ENCODE measurements around the gene PAPOLB. TPM values are rescaled to one million over a fixed set of nuclear protein-coding genes. Genes with fewer than 3 reads are reported as not detected.

The PAPOLB gene
- total RNA-seq, 1 donor, result 0.36 TPM

GRCh38 chr7:4833691-4834600 lies 27.9 kb downstream of the PAPOLB start:
- H3K27me3 ChIP-seq (ENCODE audit: insufficient read depth, low read length), result no peaks in the 10 kb centered on the region
- no peaks in the 10 kb centered on the region for H3K36me3 ChIP-seq (ENCODE audit: insufficient read depth, low read length)
- H3K27ac ChIP-seq (ENCODE audit: low read depth, low read length), result no peak overlapping the region
- no peak overlapping the region for H3K4me2 ChIP-seq (ENCODE audit: insufficient read depth, low read length)
- no peaks in the 10 kb centered on the region for H4K20me1 ChIP-seq (ENCODE audit: insufficient read depth, low read length)
- no peak overlapping the region for H3K4me3 ChIP-seq (ENCODE audit: insufficient read depth, low read length)
- H3K4me1 ChIP-seq (ENCODE audit: insufficient read depth, low read length), result no peaks in the 10 kb centered on the region
- no peak for TF ChIP-seq CTCF (IDR thresholded peaks at IDR 0.05; ENCODE audit: extremely low read depth, low read depth, low read length)
- no peaks in the 10 kb centered on the region for H3K9me3 ChIP-seq (ENCODE audit: low read depth, low read length)
- no peaks in the 10 kb centered on the region for H3K79me2 ChIP-seq (ENCODE audit: insufficient read depth, low read length)
- DNase-seq (ENCODE audit: insufficient read length, low spot score, missing footprints), result no peak
- no peak overlapping the region for H2AFZ ChIP-seq (ENCODE audit: low read length)

GRCh38 chr7:4833176-4833575 lies 28.7 kb downstream of the PAPOLB start:
- Histone ChIP-seq H3K4me2 (ENCODE audit: insufficient read depth, low read length) (no peak overlapping the region), H3K27ac (ENCODE audit: low read depth, low read length) (no peak overlapping the region), H3K36me3 (ENCODE audit: insufficient read depth, low read length) (no peaks in the 10 kb centered on the region), H3K4me3 (ENCODE audit: insufficient read depth, low read length) (no peak overlapping the region), H3K9me3 (ENCODE audit: low read depth, low read length) (no peaks in the 10 kb centered on the region), H3K27me3 (ENCODE audit: insufficient read depth, low read length) (no peaks in the 10 kb centered on the region), H3K79me2 (ENCODE audit: insufficient read depth, low read length) (no peaks in the 10 kb centered on the region), H2AFZ (ENCODE audit: low read length) (no peak overlapping the region), H3K4me1 (ENCODE audit: insufficient read depth, low read length) (no peaks in the 10 kb centered on the region), H4K20me1 (ENCODE audit: insufficient read depth, low read length) (no peaks in the 10 kb centered on the region)
- no peak for DNase-seq (ENCODE audit: insufficient read length, low spot score, missing footprints)
- TF ChIP-seq CTCF (IDR thresholded peaks at IDR 0.05; ENCODE audit: extremely low read depth, low read depth, low read length), result no peak

DNA sequence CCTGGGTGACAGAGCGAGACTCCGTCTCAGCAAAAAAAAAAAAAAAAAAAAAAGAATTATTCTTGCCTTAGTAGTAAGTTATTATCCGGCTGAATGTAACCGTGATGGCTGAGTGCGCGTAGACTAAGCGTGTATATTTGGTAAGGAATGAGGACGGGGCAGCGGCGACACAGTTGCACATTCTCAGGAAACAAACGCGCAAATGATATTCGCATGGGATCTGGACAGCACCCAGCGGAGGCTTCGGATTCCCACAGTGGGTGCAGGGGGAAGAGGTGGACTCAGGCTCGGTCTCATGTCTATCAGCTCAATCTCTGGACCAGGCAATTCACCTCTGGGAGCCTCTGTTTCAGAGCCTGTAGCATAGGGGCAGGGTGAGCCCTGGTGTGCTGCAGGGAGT lies 29.1 kb downstream of the PAPOLB start:
- Histone ChIP-seq H3K4me1 (ENCODE audit: insufficient read depth, low read length) (no peaks in the 10 kb centered on the region), H3K9me3 (ENCODE audit: low read depth, low read length) (no peaks in the 10 kb centered on the region), H3K79me2 (ENCODE audit: insufficient read depth, low read length) (no peaks in the 10 kb centered on the region), H3K4me2 (ENCODE audit: insufficient read depth, low read length) (no peak overlapping the region), H4K20me1 (ENCODE audit: insufficient read depth, low read length) (no peaks in the 10 kb centered on the region), H3K36me3 (ENCODE audit: insufficient read depth, low read length) (no peaks in the 10 kb centered on the region), H3K27me3 (ENCODE audit: insufficient read depth, low read length) (no peaks in the 10 kb centered on the region), H3K27ac (ENCODE audit: low read depth, low read length) (no peak overlapping the region), H3K4me3 (ENCODE audit: insufficient read depth, low read length) (no peak overlapping the region), H2AFZ (ENCODE audit: low read length) (no peak overlapping the region)
- TF ChIP-seq CTCF (IDR thresholded peaks at IDR 0.05; ENCODE audit: extremely low read depth, low read depth, low read length), result no peak
- DNase-seq (ENCODE audit: insufficient read length, low spot score, missing footprints), result no peak

- Histone ChIP-seq H4K20me1 (ENCODE audit: insufficient read depth, low read length) (no peaks in the 10 kb centered on the region), H3K4me3 (ENCODE audit: insufficient read depth, low read length) (no peak overlapping the region), H3K27me3 (ENCODE audit: insufficient read depth, low read length) (no peaks in the 10 kb centered on the region), H3K4me1 (ENCODE audit: insufficient read depth, low read length) (no peaks in the 10 kb centered on the region), H2AFZ (ENCODE audit: low read length) (no peak overlapping the region), H3K36me3 (ENCODE audit: insufficient read depth, low read length) (no peaks in the 10 kb centered on the region), H3K79me2 (ENCODE audit: insufficient read depth, low read length) (no peaks in the 10 kb centered on the region), H3K27ac (ENCODE audit: low read depth, low read length) (no peak overlapping the region), H3K4me2 (ENCODE audit: insufficient read depth, low read length) (no peak overlapping the region), H3K9me3 (ENCODE audit: low read depth, low read length) (no peaks in the 10 kb centered on the region)
- DNase-seq (ENCODE audit: insufficient read length, low spot score, missing footprints), result no peak
- TF ChIP-seq CTCF (IDR thresholded peaks at IDR 0.05; ENCODE audit: extremely low read depth, low read depth, low read length), result no peak
These were observed 29.9 kb downstream of the PAPOLB start for GRCh38 chr7:4831723-4832495.
